ENCODE results near the gene MAZ. TPM values are rescaled to one million over a fixed set of nuclear protein-coding genes. Genes with fewer than 3 reads are reported as not detected.

MAZ gene
- total and polyA plus RNA-seq, 2 of the 13 experiments (the other 11 are each of a cell fraction or from before 2014, with no cell fraction given), result 203 to 277 TPM

- TF ChIP-seq ZBTB4 (CRISPR knock-in tag; IDR thresholded peaks at IDR 0.05; ENCODE audit: borderline replicate concordance) (peak; percentile 92; the same call in 1 of the 2 replicates), IKZF1 (IDR thresholded peaks at IDR 0.05) (no peak), HDAC1 (CRISPR knock-in tag; IDR thresholded peaks at IDR 0.05) (peak; percentile 69), ZNF652 (CRISPR knock-in tag; IDR thresholded peaks at IDR 0.05; ENCODE audit: borderline replicate concordance, low read depth) (no peak; the same call in 1 of the 2 replicates), ZNF749 (CRISPR knock-in tag; IDR thresholded peaks at IDR 0.05; ENCODE audit: borderline replicate concordance) (no peak), ZSCAN12 (CRISPR knock-in tag; IDR thresholded peaks at IDR 0.05) (no peak), ZNF34 (CRISPR knock-in tag; IDR thresholded peaks at IDR 0.05; ENCODE audit: borderline replicate concordance) (no peak), ZNF350 (CRISPR knock-in tag; IDR thresholded peaks at IDR 0.05; ENCODE audit: borderline replicate concordance, low read depth) (peak; percentile 37; the same call in 1 of the 2 replicates), PITX1 (CRISPR knock-in tag; IDR thresholded peaks at IDR 0.05) (peak; percentile 75), ZNF121 (CRISPR knock-in tag; IDR thresholded peaks at IDR 0.05) (peak; percentile 77), MYC (CRISPR knock-in tag; IDR thresholded peaks at IDR 0.05; ENCODE audit: borderline replicate concordance) (peak; percentile 56; the same call in 1 of the 2 replicates), MTA3 (CRISPR knock-in tag; IDR thresholded peaks at IDR 0.05) (no peak), ELF3 (CRISPR knock-in tag; IDR thresholded peaks at IDR 0.05) (0 out of 2 replicates have a peak, but pooled peaks have one; percentile 15), ZNF589 (CRISPR knock-in tag; conservative IDR thresholded peaks at IDR 0.05) (no peak), ZNF83 (CRISPR knock-in tag; IDR thresholded peaks at IDR 0.05; ENCODE audit: borderline replicate concordance) (no peak), SNAPC2 (CRISPR knock-in tag; IDR thresholded peaks at IDR 0.05) (no peak), HNRNPUL1 (IDR thresholded peaks at IDR 0.05; ENCODE audit: low read depth, low read length) (no peak), ZGPAT (CRISPR knock-in tag; IDR thresholded peaks at IDR 0.05) (peak; percentile 76; the same call in 1 of the 2 replicates), ZNF572 (CRISPR knock-in tag; IDR thresholded peaks at IDR 0.05) (no peak), SIX1 (CRISPR knock-in tag; IDR thresholded peaks at IDR 0.05; ENCODE audit: borderline replicate concordance) (no peak), KLF13 (CRISPR knock-in tag; IDR thresholded peaks at IDR 0.05) (no peak), SNAI1 (CRISPR knock-in tag; IDR thresholded peaks at IDR 0.05; ENCODE audit: borderline replicate concordance) (no peak), AFF4 (CRISPR knock-in tag; IDR thresholded peaks at IDR 0.05) (no peak)
These were observed 21.3 kb upstream of the MAZ start (continued) for GRCh38 chr16:29784901-29785500.

Measured in HepG2 (cell line).